Activated T-cell treated with anti-CD3 and anti-CD28 coated beads, Interleukin-2, amount 50 U/mL, for 4 hours (primary cell): ENCODE measurements around the gene ZP1. TPM values are rescaled to one million over a fixed set of nuclear protein-coding genes. Genes with fewer than 3 reads are reported as not detected.

Experiments
- ATAC-seq, 2 donors: fragments of 200-7000 bp; cut with Tn5 transposase; one replicate each; pipeline ENCODE4 v1.10.0; 2021
- DNase-seq: peaks from one replicate; pipeline ENCODE4 v3.0.0-alpha.2; 2020
- H3K27me3 Mint-ChIP-seq: one replicate; pipeline ENCODE4 v1.8.0; 2021; ENCODE audit warnings: low read depth, mixed read lengths
- H3K36me3 Mint-ChIP-seq: one replicate; pipeline ENCODE4 v1.8.0; 2022; ENCODE audit warnings: mixed read lengths; ENCODE audit not compliant: insufficient read depth
- H3K4me1 Mint-ChIP-seq: one replicate; pipeline ENCODE4 v1.8.0; 2021; ENCODE audit warnings: low read depth, mixed read lengths
- H3K4me3 Mint-ChIP-seq: one replicate; pipeline ENCODE4 v1.8.0; 2021; ENCODE audit warnings: mild to moderate bottlenecking, moderate library complexity, mixed read lengths
- H3K9me3 Mint-ChIP-seq: one replicate; pipeline ENCODE4 v1.8.0; 2021; ENCODE audit warnings: mixed read lengths
- total RNA-seq, 3 donors: library from RNA; stranded (reverse); gene quantifications; one replicate each; pipeline ENCODE4 v1.2.1, GENCODE V29; 2021

ZP1 gene
- total RNA-seq, 3 donors from 2014 or later: not detected

GRCh38 chr11:60912851-60913528, 45.6 kb downstream of the ZP1 start:
- ATAC-seq: no peak
- Mint-ChIP-seq H3K27me3 (no peaks in the 10 kb centered on the region), H3K4me3 (peak overlapping the region; percentile 96), H3K36me3 (peaks cover 5% of the 10 kb centered on the region), H3K9me3 (no peaks in the 10 kb centered on the region), H3K4me1 (peaks cover 55% of the 10 kb centered on the region)
- no peak for DNase-seq

- Mint-ChIP-seq H3K4me1 (peaks cover 56% of the 10 kb centered on the region), H3K27me3 (no peaks in the 10 kb centered on the region), H3K9me3 (no peaks in the 10 kb centered on the region), H3K4me3 (peak within 1 kb of the TSS; percentile 96), H3K36me3 (peaks cover 5% of the 10 kb centered on the region)
- ATAC-seq: peak; percentile 77 to 80
- DNase-seq: peak; percentile 78
These were observed 46.7 kb downstream of the ZP1 start, which contains the start of gene TMEM109 for GRCh38 chr11:60913793-60914632. TMEM109 (plus strand) TSS chr11:60914158; CDS start chr11:60919694, 5,536 bp downstream.

GRCh38 chr11:60914633-60915247, 47.4 kb downstream of the ZP1 start:
- H3K9me3 Mint-ChIP-seq: no peaks in the 10 kb centered on the region
- DNase-seq: no peak
- peaks cover 10% of the 10 kb centered on the region for H3K36me3 Mint-ChIP-seq
- peak; percentile 21 to 33 for ATAC-seq
- H3K4me3 Mint-ChIP-seq: peak overlapping the region; percentile 96
- peaks cover 64% of the 10 kb centered on the region for H3K4me1 Mint-ChIP-seq
- no peaks in the 10 kb centered on the region for H3K27me3 Mint-ChIP-seq

- H3K27me3 Mint-ChIP-seq: peaks cover under 1% of the 10 kb centered on the region
- DNase-seq (peak; percentile 67), ATAC-seq (peak; percentile 46 to 52)
- peak overlapping the region; percentile 96 for H3K4me3 Mint-ChIP-seq
- peaks cover 16% of the 10 kb centered on the region for H3K36me3 Mint-ChIP-seq
- H3K4me1 Mint-ChIP-seq: peaks cover 64% of the 10 kb centered on the region
- no peaks in the 10 kb centered on the region for H3K9me3 Mint-ChIP-seq
These were observed 48.0 kb downstream of the ZP1 start for GRCh38 chr11:60915248-60915914.

GRCh38 chr11:60916669-60917206, 49.4 kb downstream of the ZP1 start:
- Mint-ChIP-seq H3K4me3 (peak overlapping the region; percentile 40), H3K36me3 (peaks cover 28% of the 10 kb centered on the region), H3K27me3 (peaks cover 2% of the 10 kb centered on the region), H3K9me3 (no peaks in the 10 kb centered on the region), H3K4me1 (peaks cover 53% of the 10 kb centered on the region)
- ATAC-seq (no peak), DNase-seq (no peak)

GRCh38 chr11:60917267-60917666, 49.9 kb downstream of the ZP1 start:
- Mint-ChIP-seq H3K4me1 (peaks cover 47% of the 10 kb centered on the region), H3K27me3 (peaks cover 4% of the 10 kb centered on the region), H3K4me3 (peak overlapping the region; percentile 40), H3K36me3 (peaks cover 32% of the 10 kb centered on the region), H3K9me3 (no peaks in the 10 kb centered on the region)
- no peak for ATAC-seq
- DNase-seq: no peak

GRCh38 chr11:60918251-60918938, 51.1 kb downstream of the ZP1 start:
- Mint-ChIP-seq H3K4me3 (no peak overlapping the region), H3K36me3 (peaks cover 42% of the 10 kb centered on the region), H3K9me3 (no peaks in the 10 kb centered on the region), H3K4me1 (peaks cover 38% of the 10 kb centered on the region), H3K27me3 (peaks cover 10% of the 10 kb centered on the region)
- no peak for DNase-seq
- ATAC-seq: no peak

GRCh38 chr11:60918939-60919265, 51.6 kb downstream of the ZP1 start:
- Mint-ChIP-seq H3K4me1 (peaks cover 33% of the 10 kb centered on the region), H3K9me3 (no peaks in the 10 kb centered on the region), H3K36me3 (peaks cover 42% of the 10 kb centered on the region), H3K27me3 (peaks cover 11% of the 10 kb centered on the region), H3K4me3 (no peak overlapping the region)
- ATAC-seq: no peak
- DNase-seq: no peak

GRCh38 chr11:60919320-60919719, 52.0 kb downstream of the ZP1 start:
- Mint-ChIP-seq H3K4me1 (peaks cover 35% of the 10 kb centered on the region), H3K4me3 (no peak overlapping the region), H3K9me3 (no peaks in the 10 kb centered on the region), H3K36me3 (peaks cover 42% of the 10 kb centered on the region), H3K27me3 (peaks cover 13% of the 10 kb centered on the region)
- no peak for ATAC-seq
- DNase-seq: no peak

- peaks cover 42% of the 10 kb centered on the region for H3K36me3 Mint-ChIP-seq
These were observed 52.6 kb downstream of the ZP1 start for GRCh38 chr11:60919956-60920355.

GRCh38 chr11:60921259-60921658, 53.9 kb downstream of the ZP1 start:
- H3K4me1 Mint-ChIP-seq: peaks cover 30% of the 10 kb centered on the region
- ATAC-seq (no peak), DNase-seq (no peak)
- peaks cover 18% of the 10 kb centered on the region for H3K27me3 Mint-ChIP-seq
- peaks cover 42% of the 10 kb centered on the region for H3K36me3 Mint-ChIP-seq
- no peaks in the 10 kb centered on the region for H3K9me3 Mint-ChIP-seq
- no peak overlapping the region for H3K4me3 Mint-ChIP-seq

More at GRCh38 chr11:60919956-60920355, 52.6 kb downstream of the ZP1 start:
- Mint-ChIP-seq H3K4me1 (peaks cover 35% of the 10 kb centered on the region), H3K9me3 (no peaks in the 10 kb centered on the region), H3K4me3 (no peak overlapping the region), H3K27me3 (peaks cover 13% of the 10 kb centered on the region)
- no peak for ATAC-seq
- no peak for DNase-seq

- H3K4me1 Mint-ChIP-seq: peaks cover 25% of the 10 kb centered on the region
- no peak for ATAC-seq
- H3K36me3 Mint-ChIP-seq: peaks cover 42% of the 10 kb centered on the region
- H3K4me3 Mint-ChIP-seq: no peak overlapping the region
- no peaks in the 10 kb centered on the region for H3K9me3 Mint-ChIP-seq
- H3K27me3 Mint-ChIP-seq: peaks cover 18% of the 10 kb centered on the region
- DNase-seq: no peak
These were observed 54.5 kb downstream of the ZP1 start for GRCh38 chr11:60921777-60922335.

GRCh38 chr11:60922906-60923305, 55.6 kb downstream of the ZP1 start:
- no peak for ATAC-seq
- DNase-seq: no peak
- H3K36me3 Mint-ChIP-seq: peaks cover 37% of the 10 kb centered on the region
- H3K9me3 Mint-ChIP-seq: no peaks in the 10 kb centered on the region
- H3K27me3 Mint-ChIP-seq: peaks cover 18% of the 10 kb centered on the region
- H3K4me1 Mint-ChIP-seq: peaks cover 19% of the 10 kb centered on the region
- no peak overlapping the region for H3K4me3 Mint-ChIP-seq
